Hepatocyte (in vitro differentiated cells): Measurements from ENCODE around the gene OSBPL5. TPM values are rescaled to one million over a fixed set of nuclear protein-coding genes. Genes with fewer than 3 reads are reported as not detected.

Experiments used
- DNase-seq: peaks from one replicate; pipeline ENCODE4 v3.0.0-alpha.2; 2016; ENCODE audit warnings: low spot score
- H2AFZ ChIP-seq: fragments of 200-600 bp; sonication (generic); 2 replicates; pipeline ENCODE4 v1.6.0; 2016; ENCODE audit warnings: antibody characterized with exemption, mild to moderate bottlenecking
- H3K27ac ChIP-seq: fragments of 200-600 bp; sonication (generic); 2 replicates; pipeline ENCODE4 v1.5.1; 2016; ENCODE audit warnings: mild to moderate bottlenecking
- H3K27me3 ChIP-seq: fragments of 200-600 bp; sonication (generic); 2 replicates; pipeline ENCODE4 v1.6.1; 2016
- H3K36me3 ChIP-seq: fragments of 200-600 bp; sonication (generic); replicated peaks from 2 replicates; pipeline ENCODE4 v1.5.1; 2016; ENCODE audit warnings: low read depth; ENCODE audit not compliant: insufficient read depth
- H3K4me1 ChIP-seq: fragments of 200-600 bp; sonication (generic); 2 replicates; pipeline ENCODE4 v1.5.1; 2016; ENCODE audit warnings: mild to moderate bottlenecking, moderate library complexity; ENCODE audit not compliant: insufficient read depth
- H3K4me2 ChIP-seq: fragments of 200-600 bp; sonication (generic); 2 replicates; pipeline ENCODE4 v1.6.0; 2016
- H3K4me3 ChIP-seq: fragments of 200-600 bp; sonication (generic); 2 replicates; pipeline ENCODE4 v1.5.1; 2016; ENCODE audit warnings: mild to moderate bottlenecking
- H3K79me2 ChIP-seq: fragments of 200-600 bp; sonication (generic); 2 replicates; pipeline ENCODE4 v1.6.0; 2017; ENCODE audit warnings: mild to moderate bottlenecking
- H3K9me2 ChIP-seq: fragments of 200-600 bp; sonication (generic); replicated peaks from 2 replicates; pipeline ENCODE4 v1.6.0; 2017; ENCODE audit warnings: mild to moderate bottlenecking; ENCODE audit not compliant: insufficient read depth
- H3K9me3 ChIP-seq: fragments of 200-600 bp; sonication (generic); 2 replicates; pipeline ENCODE4 v1.5.1; 2016; ENCODE audit warnings: low read depth, mild to moderate bottlenecking
- H4K20me1 ChIP-seq: fragments of 200-600 bp; sonication (generic); 2 replicates; pipeline ENCODE4 v1.6.0; 2016; ENCODE audit warnings: mild to moderate bottlenecking; ENCODE audit not compliant: insufficient read depth, poor library complexity, severe bottlenecking
- EZH2 ChIP-seq: fragments of 200-600 bp; sonication (generic); IDR thresholded peaks from 2 replicates; pipeline ENCODE4 v1.6.1; 2016; ENCODE audit warnings: antibody characterized with exemption, mild to moderate bottlenecking, borderline replicate concordance
- EZH2phosphoT487 ChIP-seq: fragments of 200-600 bp; sonication (generic); IDR thresholded peaks from one replicate; pipeline ENCODE4 v1.6.1; 2018; ENCODE audit warnings: antibody characterized with exemption, mild to moderate bottlenecking, low read depth, moderate library complexity; ENCODE audit not compliant: unreplicated experiment, severe bottlenecking
- WGBS: methylation state at CpG from one replicate; pipeline ENCODE4 v1.1.6; 2016; ENCODE audit warnings: low lambda C conversion rate; ENCODE audit errors: missing lambda C conversion rate; 5-methylcytosine and 5-hydroxymethylcytosine counted together
- polyA plus RNA-seq: library from polyadenylated mRNA; unstranded; fragments of >200 nt; fragmentation: Nextera tagmentation; extraction: Ambion mirVana; gene quantifications from 2 replicates; pipeline ENCODE4 v1.2.1, GENCODE V29; 2016
- total RNA-seq: library from RNA; depleted of rRNA; stranded (reverse); fragments of >200 nt; gene quantifications from 2 replicates; pipeline ENCODE4 v1.2.3, GENCODE V29; 2014
- TF ChIP-seq, protein P1 (sequence below): fragments of 200-600 bp; sonication (generic); IDR thresholded peaks from 2 replicates; pipeline ENCODE4 v1.5.1; 2016; ENCODE audit warnings: antibody characterized with exemption, mild to moderate bottlenecking; ENCODE audit not compliant: poor library complexity

Gene OSBPL5
- total and polyA plus RNA-seq, 2 experiments from 2014 or later: 9.0 to 12.5 TPM

GRCh38 chr11:3091081-3091845 lies 73.8 kb downstream of the OSBPL5 start:
- TF ChIP-seq, protein P1, sequence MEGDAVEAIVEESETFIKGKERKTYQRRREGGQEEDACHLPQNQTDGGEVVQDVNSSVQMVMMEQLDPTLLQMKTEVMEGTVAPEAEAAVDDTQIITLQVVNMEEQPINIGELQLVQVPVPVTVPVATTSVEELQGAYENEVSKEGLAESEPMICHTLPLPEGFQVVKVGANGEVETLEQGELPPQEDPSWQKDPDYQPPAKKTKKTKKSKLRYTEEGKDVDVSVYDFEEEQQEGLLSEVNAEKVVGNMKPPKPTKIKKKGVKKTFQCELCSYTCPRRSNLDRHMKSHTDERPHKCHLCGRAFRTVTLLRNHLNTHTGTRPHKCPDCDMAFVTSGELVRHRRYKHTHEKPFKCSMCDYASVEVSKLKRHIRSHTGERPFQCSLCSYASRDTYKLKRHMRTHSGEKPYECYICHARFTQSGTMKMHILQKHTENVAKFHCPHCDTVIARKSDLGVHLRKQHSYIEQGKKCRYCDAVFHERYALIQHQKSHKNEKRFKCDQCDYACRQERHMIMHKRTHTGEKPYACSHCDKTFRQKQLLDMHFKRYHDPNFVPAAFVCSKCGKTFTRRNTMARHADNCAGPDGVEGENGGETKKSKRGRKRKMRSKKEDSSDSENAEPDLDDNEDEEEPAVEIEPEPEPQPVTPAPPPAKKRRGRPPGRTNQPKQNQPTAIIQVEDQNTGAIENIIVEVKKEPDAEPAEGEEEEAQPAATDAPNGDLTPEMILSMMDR: no peak
- TF ChIP-seq EZH2phosphoT487 (no peak), EZH2 (no peak)
- Histone ChIP-seq H3K9me2 (no peaks in the 10 kb centered on the region), H3K27me3 (no peaks in the 10 kb centered on the region), H3K79me2 (no peaks in the 10 kb centered on the region), H3K27ac (no peak overlapping the region), H4K20me1 (no peaks in the 10 kb centered on the region), H3K36me3 (no peaks in the 10 kb centered on the region), H3K4me2 (no peak overlapping the region), H2AFZ (no peak overlapping the region), H3K4me1 (no peaks in the 10 kb centered on the region), H3K4me3 (no peak overlapping the region), H3K9me3 (no peaks in the 10 kb centered on the region)
- DNase-seq: no peak
- WGBS: 75% methylated on average over 12 of the region's 14 CpGs

GRCh38 chr11:3090096-3090901 lies 74.8 kb downstream of the OSBPL5 start:
- Histone ChIP-seq H3K4me1 (no peaks in the 10 kb centered on the region), H3K4me3 (no peak overlapping the region), H3K9me3 (no peaks in the 10 kb centered on the region), H3K27me3 (no peaks in the 10 kb centered on the region), H3K36me3 (no peaks in the 10 kb centered on the region), H2AFZ (no peak overlapping the region), H3K79me2 (no peaks in the 10 kb centered on the region), H3K4me2 (no peak overlapping the region), H3K27ac (no peak overlapping the region), H3K9me2 (no peaks in the 10 kb centered on the region), H4K20me1 (no peaks in the 10 kb centered on the region)
- 96% methylated on average over 12 of the region's 13 CpGs for WGBS
- DNase-seq: no peak
- TF ChIP-seq EZH2phosphoT487: no peak
- TF ChIP-seq, protein P1: no peak
- TF ChIP-seq EZH2: no peak

DNA sequence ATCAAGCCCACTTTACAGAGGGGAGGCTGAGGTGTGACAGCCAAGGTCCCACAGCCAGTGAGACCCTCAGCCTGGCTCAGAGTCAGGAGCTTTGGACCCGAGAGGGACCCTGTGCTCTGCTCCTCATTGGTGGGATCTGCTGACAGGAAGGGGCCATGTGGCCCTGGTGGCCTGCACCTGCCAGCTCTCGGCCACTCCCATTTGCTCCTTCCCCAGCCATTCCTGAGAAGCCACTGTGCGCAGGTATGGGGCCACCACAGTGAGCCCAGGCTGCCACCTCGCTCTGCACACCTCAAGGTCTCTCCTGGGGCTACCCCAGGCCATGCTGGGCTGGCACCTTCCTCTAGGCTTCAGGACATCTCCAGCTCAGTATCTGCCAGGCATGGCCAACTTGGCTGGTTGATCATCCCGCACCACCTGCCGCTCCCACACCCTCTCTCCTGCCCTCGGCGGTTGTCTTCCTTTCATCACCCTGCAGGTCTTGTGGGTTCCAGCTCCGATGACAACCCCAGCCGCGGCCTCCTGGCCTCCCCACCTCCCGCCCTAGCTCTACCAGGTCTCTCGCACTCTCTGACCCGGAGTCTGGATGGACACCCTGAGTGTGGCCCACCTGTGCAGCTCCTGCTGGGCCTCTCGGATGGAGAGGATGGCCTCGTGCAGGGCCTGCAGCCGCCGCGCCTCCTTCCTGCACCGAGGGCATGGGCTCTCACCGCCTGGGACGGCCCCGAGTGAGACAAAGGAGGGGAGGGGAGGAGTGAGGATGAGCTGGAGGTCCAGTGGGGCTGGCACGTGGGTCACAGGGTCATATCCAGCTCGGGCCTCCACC lies 75.7 kb downstream of the OSBPL5 start:
- H3K4me1 ChIP-seq: no peaks in the 10 kb centered on the region
- no peaks in the 10 kb centered on the region for H3K36me3 ChIP-seq
- H2AFZ ChIP-seq: no peak overlapping the region
- no peak for DNase-seq
- H3K9me3 ChIP-seq: no peaks in the 10 kb centered on the region
- 89% methylated on average over 25 of the region's 25 CpGs for WGBS
- H4K20me1 ChIP-seq: no peaks in the 10 kb centered on the region
- no peaks in the 10 kb centered on the region for H3K9me2 ChIP-seq
- no peak overlapping the region for H3K27ac ChIP-seq
- no peak overlapping the region for H3K4me2 ChIP-seq
- H3K79me2 ChIP-seq: no peaks in the 10 kb centered on the region
- no peaks in the 10 kb centered on the region for H3K27me3 ChIP-seq
- TF ChIP-seq EZH2phosphoT487 (no peak), EZH2 (no peak)
- TF ChIP-seq, protein P1: no peak
- no peak overlapping the region for H3K4me3 ChIP-seq
